Fibroblast of skin of left biceps (primary cell): ENCODE measurements around the gene NKAIN1.

ENCODE experiments used
- DNase-seq, 2 experiments: peaks; one replicate each; pipeline ENCODE4 v3.0.0-alpha.2; 2013; ENCODE audit warnings: low read depth in 2 of 2

NKAIN1 gene

GRCh38 chr1:31234123-31234708 lies 5.5 kb downstream of the NKAIN1 start:
- no peak for DNase-seq

- no peak for DNase-seq
These were observed 7.0 kb downstream of the NKAIN1 start for GRCh38 chr1:31232689-31233088.

DNA sequence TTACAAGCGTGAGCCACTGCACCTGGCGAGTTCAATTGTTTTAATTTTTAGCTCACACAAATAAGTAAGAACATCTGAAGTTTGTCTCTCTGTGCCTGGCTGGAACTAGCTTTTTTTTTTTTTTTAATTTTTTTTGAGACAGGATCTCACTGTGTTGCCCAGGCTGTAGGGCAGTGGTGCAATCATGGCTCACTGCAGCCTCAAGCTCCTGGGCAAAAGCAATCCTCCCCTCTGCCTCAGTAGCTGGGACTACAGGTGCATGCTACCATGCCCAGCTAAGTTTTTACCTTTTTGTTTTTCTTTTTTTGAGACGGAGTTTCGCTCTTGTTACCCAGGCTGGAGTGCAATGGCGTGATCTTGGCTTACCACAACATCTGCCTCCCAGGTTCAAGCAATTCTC lies 7.9 kb downstream of the NKAIN1 start:
- no peak for DNase-seq

GRCh38 chr1:31230378-31230777 lies 9.3 kb downstream of the NKAIN1 start:
- no peak for DNase-seq

DNA sequence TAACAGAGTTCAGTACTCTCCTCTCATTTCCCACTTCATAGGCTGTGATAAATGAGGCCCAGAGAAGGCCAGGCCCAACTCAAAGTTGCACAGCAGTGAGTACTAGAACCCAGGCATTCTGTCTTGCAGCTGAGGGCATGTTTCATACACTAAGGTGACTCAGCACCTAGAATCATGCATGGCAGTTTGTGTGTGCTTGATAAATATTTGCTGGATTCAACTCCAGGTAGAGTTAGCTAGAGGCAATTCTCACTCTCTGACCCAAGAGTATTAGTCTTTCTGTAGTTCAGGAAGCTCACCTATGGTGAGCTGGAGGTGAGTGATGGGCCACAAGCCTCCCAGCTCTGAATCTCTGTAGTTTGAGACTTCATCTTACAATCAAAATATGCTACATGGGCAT lies 10.7 kb downstream of the NKAIN1 start:
- DNase-seq, result no peak

GRCh38 chr1:31227891-31228568 lies 11.7 kb downstream of the NKAIN1 start:
- no peak for DNase-seq

DNA sequence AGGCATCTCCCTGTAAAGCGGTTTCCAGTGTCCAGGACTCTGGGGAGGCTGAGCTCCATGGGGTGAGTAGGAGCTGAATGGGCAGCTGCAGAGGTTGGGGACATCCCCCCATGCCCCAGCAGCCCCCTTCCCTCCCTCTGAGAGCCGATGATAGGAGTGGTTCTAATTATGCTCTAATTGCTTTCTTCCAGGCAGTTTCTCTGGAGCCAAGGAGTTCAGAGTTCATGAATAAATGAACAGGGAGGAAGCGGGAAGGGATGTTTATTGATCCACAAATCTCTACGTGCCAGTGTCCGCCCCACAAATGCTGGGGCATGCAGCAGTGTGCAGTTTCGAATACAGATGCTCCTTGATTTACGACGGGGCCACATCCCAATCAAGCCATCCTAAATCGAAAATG lies 15.6 kb downstream of the NKAIN1 start:
- DNase-seq, result no peak

GRCh38 chr1:31222176-31222575 lies 17.5 kb downstream of the NKAIN1 start:
- no peak for DNase-seq

DNA sequence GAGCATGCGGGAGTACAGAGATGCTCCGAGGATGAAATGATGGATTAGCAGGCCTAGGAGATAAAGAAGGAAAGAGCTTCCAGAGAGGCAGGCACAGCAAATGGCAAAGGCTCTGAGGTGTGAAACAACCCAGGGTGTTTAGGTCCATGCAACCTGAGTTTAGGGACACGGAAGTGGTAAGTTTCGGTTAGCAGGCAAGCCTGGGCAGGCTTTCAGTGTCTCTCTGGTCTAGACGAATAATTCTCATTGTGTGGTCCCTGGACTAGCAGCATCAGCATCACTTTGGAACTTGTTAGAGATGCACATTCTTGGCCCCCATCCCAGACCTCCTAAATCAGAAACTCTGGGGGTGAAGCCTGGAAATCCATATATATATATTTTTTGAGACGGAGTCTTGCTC lies 18.6 kb downstream of the NKAIN1 start:
- no peak for DNase-seq

GRCh38 chr1:31219489-31219888 lies 20.2 kb downstream of the NKAIN1 start:
- DNase-seq, result no peak

- no peak for DNase-seq
These were observed 21.0 kb downstream of the NKAIN1 start for GRCh38 chr1:31218705-31219104.

GRCh38 chr1:31216016-31216415 lies 23.7 kb downstream of the NKAIN1 start:
- peak in 1 of 2 experiments; percentile 3 for DNase-seq

GRCh38 chr1:31215065-31215570 lies 24.6 kb downstream of the NKAIN1 start:
- DNase-seq, result no peak

- no peak for DNase-seq
These were observed 25.2 kb downstream of the NKAIN1 start for GRCh38 chr1:31214316-31215064.

- no peak for DNase-seq
These were observed 31.2 kb downstream of the NKAIN1 start for GRCh38 chr1:31208361-31208945.

DNA sequence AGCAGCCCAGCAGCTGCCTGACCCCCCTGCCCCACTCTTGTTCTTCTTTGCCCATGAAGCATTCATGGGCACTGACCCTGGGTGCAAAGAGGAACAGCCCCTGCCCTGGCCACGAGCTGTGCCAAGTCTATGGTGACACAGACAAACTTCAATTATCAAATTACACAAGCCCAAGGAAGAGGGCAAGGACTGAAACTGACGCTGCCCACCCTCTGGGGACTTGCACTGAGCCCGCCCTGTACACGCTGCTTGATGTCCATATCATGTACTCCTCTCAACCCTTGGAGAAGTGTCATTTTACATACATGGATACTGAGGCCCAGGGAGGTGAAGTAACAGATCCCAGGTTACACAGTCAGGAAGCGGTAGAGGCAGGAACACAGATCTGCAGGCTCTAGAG lies 32.1 kb downstream of the NKAIN1 start:
- DNase-seq, result no peak

- no peak for DNase-seq
These were observed 32.6 kb downstream of the NKAIN1 start for GRCh38 chr1:31207046-31207445.

- DNase-seq, result no peak
These were observed 36.5 kb downstream of the NKAIN1 start for GRCh38 chr1:31203215-31203614.

- DNase-seq, result no peak
These were observed 37.7 kb downstream of the NKAIN1 start for GRCh38 chr1:31201931-31202360.

GRCh38 chr1:31199949-31200348 lies 39.7 kb downstream of the NKAIN1 start:
- no peak for DNase-seq

DNA sequence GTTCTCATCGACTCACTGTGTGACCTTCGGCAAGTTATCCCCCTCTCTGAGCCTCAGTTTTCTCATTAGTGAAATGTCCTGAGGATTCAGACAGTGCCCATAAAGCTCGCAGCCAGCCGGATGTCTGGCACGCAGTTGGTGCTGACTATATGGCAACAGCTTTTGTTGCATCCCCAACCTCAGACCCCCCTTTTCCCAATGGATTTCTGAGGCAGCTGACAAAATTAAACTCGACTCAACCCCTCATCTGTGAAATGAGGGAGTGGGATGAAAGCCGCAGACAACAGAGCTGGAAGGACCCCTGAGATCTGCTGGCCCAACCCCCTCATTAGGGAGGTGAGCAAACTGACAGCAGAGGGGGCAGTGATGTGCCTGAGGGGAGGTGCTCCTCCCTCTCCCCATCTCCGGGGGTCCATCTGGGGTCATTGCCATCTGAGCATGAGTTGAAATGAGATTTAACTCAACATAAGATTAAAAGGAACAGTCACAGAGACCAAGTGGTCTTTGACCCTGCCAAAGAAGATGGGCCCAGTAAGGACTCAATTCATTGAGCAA lies 40.4 kb downstream of the NKAIN1 start:
- DNase-seq, result no peak

GRCh38 chr1:31198600-31198999 lies 41.1 kb downstream of the NKAIN1 start:
- no peak for DNase-seq
